Activated T-helper 9 cell treated with anti-CD3 and anti-CD28 coated beads, Interleukin-2, amount 50 U/mL, for 16 hours (primary cell): ENCODE measurements around the gene CTSK.
"Not testable (repeated sequence)": the region's sequence is repeated elsewhere in the genome, so short reads cannot be mapped to it uniquely, and the experiment has no call there.

ENCODE experiments used
- DNase-seq: peaks from one replicate; pipeline ENCODE4 v3.0.0-alpha.2; 2020; ENCODE audit warnings: low read depth

The CTSK gene

DNA sequence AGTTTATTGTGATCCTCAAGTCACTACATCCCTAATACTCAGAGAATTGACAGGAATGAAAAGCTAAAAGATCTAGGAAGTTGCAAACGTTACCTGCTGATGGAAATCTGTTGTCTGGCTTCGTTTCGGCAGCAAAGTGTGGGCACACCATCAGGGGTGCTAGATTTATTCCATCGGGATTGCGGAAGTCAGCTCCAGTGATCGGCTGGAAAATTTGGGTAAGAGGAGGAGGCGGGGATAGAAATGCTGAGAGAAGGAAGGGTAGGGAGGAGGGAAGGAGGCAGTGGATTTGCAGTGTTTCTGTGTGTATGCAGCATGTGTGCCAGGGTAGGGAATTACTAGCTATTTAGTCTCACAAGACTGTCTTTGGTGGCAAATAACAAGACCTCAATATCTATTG is at the start of gene CTSK:
Gene CTSK (minus strand): TSS at position 140 of the 400 bp plus-strand sequence. CDS start 1,455 bp downstream, outside the sequence.
- DNase-seq = no peak

DNA sequence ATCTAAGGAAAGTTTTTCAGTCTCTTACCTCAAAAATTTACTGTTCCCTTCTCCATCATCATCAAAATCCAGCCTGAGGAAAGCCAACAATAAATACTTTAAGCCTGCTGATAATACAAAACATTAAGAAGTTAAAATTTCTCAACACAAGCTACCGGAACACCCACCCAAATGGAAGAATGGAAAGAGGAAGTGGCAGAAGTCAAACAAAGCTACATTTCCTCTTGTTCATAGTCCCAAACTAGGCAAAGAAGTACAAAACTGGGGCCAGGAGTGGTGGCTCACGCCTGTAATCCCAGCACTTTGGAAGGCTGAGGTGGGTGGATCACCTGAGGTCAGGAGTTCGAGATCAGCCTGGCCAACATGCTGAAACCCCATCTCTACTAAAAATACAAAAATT is 44.7 kb upstream of the CTSK start:
- not testable (repeated sequence) for DNase-seq

DNA sequence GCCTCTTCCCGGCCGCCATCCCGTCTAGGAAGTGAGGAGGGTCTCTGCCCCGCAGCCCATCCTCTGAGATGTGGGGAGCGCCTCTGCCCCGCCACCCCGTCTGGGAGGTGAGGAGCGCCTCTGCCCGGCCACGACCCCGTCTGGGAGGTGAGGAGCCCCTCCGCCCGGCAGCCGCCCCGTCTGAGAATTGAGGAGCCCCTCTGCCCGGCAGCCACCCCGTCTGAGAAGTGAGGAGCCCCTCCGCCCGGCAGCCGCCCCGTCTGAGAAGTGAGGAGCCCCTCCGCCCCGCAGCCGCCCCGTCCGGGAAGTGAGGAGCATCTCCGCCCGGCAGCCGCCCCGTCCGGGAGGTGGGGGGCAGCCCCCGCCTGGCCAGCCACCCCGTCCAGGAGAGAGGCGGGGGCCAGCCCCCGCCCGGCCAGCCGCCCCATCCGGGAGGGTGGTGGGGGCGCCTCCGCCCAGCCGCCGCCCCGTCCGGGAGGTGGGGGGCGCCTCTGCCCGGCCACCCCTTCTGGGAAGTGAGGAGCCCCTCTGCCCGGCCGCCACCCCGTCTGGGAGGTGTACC is 42.8 kb upstream of the CTSK start:
- DNase-seq = not testable (repeated sequence)

DNA sequence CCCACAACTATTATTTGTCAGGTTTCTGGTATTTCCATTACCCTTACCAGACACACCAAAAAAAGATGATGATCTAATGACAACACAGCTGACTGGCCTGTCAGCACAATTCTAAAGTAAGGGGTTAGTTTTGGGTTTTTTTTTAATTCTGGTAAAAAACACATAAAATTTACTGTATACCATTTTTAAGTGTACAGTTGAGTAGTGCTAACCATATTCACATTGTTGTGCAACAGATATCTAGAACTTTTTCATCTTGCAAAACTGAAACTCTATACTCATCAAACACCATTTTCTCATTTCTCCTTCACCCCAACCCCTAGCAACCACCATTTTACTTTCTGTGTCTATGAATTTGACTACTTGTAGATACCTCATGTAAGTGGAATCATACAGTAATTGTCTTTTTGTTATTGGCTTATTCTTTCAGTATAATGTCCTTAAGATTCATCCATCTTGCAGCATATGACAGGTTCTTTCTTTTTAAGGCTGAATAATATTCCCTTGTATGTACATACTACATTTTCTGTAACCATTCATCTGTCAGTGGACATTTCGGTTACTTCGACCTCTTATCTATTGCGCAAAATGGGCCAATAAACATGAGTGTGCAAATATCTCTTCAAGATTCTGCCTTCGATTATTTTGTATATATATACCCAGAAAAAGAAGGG is 38.5 kb upstream of the CTSK start:
- no peak for DNase-seq

DNA sequence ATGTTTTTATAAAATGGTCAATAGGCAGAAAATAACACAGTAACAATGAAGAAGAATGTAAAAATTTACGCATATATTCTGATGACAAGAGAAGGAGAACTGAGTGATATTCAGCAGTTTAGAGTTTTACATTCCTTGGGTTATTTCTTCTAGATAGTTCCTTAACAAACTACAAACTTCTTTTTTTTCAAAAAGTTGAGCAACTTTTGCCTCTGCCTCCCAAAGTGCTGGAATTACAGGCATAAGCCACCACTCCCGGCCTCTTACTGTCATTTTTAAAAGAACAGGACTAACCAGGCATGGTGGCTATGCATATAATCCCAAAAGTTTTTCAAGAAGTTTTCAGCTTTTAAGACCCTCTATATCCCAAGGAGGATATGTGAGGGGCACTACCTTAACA is 35.4 kb upstream of the CTSK start:
- DNase-seq = no peak

DNA sequence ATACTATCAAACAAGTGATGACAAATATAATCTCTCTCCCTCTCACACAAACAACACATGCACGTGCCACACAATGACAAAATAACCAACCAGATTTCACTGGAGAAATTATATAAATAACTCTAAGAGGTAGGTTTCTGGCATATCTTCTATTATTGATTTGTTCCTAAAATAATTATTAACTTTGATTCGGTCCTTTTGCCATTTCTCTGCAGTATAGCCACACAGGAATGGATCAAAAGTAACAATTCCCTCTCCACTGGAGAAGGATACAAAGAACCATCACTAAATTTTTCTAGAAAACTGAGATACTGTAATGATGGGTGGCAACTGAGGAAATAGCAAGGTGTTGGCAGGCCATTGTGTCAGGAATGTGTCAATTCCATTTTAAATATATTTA is 34.9 kb upstream of the CTSK start:
- DNase-seq = no peak

DNA sequence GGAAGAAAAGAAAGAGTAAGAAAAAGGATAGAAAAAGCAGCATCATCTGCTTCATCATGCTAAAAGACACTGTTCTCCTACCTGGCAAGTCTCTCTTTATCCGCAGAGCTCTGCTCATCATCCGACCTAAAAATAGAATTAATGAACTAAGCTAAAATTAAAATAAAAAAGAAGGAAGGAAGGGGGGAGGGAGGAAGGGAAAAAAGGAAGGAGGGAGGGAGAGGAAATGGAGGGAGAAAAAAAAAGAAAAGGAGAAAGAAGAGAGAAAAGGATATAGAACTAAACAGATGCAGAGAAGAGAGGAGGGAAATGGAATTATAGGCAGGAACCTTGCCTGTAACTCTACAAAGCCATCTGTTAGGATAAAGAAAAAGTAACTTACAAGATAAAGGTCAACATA is 34.3 kb upstream of the CTSK start:
- DNase-seq = no peak

DNA sequence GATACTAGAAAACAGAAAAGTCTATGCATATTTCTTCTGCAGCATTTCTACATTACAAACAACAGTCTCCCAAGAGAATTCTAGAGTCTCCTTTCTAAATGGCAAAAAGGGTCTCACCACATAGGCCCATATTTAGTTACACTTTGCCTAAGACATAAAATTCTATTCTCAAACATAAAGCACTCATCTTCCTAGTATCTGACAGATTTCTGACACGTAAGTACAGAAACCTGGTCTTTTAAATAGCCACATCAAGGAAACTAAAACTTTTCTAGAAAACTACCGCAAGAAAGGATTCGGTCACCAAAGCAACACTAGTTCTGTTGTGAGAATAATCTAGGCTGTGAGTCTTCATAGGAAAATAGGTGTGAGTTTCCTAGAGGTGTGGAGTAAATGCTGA is 33.6 kb upstream of the CTSK start:
- no peak for DNase-seq

DNA sequence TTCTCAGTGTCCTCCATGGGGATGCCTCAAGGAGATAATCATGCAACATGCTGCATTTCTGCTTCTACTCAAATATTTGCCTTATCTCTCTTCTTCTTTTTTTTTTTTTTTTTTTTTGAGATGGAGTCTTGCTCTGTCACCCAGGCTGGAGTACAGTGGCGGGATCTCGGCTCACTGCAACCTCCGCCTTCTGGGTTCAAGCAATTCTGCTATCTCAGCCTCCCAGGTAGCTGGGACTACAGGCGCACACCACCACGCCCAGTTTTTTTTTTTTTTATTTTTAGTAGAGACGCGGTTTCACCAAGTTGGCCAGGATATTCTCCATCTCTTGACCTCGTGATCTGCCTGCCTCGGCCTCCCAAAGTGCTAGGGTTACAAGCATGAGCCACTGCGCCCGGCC is 32.8 kb upstream of the CTSK start:
- DNase-seq = not testable (repeated sequence)

DNA sequence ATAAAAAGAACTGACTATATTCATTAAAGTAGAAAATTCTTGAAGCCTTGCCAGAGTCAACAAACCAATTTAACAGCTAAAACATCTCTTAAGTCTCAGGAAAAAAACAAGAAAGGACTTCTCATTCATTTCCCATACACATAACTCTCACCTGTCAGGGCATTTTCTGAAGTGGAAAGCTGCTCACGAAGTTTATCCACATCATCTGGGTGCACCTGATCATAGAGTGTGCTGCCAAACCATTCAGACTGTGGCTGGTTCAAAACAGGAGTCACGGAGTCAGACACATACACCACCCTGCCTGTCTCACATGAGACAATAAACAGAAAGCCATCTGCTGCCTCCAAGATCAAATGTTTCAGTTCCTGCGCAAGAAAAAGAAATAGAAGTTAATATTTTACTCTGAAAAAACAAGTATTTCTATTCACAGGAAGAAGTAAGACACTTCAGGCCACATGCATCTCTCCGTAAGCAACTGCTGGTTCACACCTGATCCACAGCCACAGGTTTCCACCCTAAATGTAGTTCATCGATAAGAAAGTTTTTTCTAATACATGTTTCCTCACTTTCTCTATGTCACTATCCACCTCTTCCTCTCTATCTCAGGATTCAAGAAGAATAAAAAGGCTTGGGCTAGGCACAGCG is 28.2 kb upstream of the CTSK start:
- DNase-seq = no peak

DNA sequence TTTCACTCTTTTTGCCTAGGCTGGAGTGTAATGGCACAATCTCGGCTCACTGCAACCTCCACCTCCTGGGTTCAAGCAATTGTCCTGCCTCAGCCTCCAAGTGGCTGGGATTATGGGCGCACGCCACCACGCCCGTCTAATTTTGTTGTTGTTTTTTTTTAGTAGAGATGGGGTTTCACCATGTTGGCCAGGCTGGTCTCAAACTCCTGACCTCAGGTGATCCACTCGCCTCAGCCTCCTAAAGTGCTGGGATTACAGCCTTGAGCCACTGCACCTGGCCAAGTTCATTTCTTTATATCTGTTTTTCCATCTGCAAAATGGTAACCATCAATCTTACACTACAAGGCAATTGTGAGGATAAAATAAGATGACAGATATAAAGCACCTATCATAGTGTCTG is 25.9 kb upstream of the CTSK start:
- DNase-seq = not testable (repeated sequence)

DNA sequence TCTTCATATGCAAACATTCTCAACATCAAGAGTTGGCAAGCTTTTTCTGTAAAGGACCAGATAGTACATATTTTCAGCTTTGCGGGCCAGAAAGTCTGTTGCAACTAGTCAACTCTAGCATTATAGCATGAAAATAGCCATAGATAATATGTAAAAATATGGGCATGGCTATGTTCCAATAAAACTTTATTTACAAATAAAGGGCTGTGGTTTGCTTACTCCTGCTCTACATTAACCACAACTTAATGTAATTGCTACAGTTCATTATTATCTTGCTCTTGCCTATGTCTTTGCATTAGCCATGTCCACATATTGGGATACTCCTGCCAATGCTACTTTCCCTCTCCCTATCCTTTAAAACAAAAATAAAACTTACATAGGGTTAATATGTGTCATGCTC is 24.5 kb upstream of the CTSK start:
- DNase-seq = no peak

DNA sequence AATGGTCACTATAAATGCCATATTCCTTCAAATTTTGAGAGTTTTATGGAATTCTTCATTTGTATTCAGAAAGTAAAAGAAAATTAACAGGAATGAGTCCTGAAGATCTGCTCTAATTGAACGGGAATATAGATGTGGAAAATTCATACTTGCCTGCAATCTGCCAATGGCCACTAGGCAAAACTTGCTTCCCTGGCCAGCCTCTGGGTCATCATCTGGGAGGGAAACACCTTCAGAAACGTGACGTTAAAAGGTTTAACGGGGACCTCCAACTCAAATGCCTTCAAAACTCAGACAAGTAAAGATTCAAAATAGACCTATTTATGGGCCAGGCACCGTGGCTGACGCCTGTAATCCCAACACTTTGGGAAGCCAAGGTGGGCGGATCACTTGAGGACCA is 21.7 kb upstream of the CTSK start:
- no peak for DNase-seq

DNA sequence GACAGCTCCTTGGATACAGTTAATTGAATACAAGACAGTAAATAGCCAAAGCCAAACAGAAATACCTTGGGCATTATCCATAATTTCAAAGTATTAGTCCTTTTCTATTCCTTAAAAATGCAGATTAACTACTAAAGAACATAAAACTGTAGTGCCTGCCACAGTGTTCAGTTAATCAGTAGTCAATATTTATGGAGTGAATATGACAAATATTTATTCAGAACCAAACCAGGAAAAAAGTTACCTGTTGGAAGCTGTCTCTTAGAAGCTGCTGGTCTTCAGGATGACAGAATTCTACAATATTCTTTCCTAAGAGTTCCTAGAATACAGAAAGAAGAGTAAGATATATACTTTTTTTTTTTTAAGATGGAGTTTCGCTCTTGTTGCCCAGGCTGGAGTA is 18.2 kb upstream of the CTSK start:
- no peak for DNase-seq

DNA sequence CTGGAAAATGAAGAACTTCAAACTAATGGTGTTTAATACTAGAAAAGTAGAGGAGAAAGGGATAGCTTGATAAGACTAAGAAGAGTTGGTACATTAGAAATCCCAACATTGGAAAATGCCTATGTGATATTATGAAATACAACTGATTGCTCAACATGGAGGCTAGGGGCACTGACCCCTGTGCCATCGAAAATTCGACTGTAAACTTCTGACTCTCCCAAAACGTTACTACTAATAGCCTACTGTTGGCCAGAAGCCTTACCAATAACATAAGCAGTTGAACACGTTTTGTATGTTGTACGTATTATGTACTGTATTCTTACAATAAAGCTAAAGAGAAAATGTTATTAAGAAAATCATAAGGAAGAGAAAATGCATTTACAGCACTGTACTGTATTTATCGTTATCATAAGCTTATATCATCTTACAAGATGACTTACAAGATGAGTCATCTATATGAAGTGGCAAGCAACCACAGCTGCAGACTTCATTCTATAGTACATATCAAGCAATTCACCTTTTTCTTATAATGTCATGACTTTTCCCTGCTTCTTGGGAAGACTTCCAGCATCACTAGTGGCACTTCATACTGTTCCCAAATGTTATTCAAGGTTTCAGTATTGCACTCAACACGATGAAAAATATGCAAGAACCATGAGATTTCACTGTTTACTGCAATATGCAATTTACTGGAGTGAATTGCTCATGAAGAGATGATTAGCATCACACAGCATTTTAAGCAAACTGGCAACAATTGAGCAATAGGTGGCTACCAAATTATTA is 12.9 kb upstream of the CTSK start:
- DNase-seq = no peak

DNA sequence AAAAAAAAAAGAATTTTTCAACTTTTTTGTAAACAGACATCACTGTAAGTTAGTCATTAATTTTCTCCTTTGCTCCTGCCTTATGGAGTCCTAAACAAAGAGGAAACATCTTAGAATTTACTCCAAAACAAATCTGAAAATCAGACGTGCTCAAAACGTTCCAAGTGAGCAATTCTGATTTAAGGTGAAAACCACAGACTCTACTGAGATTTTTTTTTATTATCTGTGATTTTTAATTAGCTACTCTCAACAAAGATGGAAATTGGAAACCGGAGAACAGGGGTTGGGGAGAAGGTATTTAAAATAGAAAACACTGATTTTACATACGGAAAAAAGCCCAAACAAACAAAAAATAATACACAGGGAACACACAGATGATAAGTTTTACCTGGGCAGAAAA is 7.8 kb upstream of the CTSK start:
- DNase-seq = no peak

DNA sequence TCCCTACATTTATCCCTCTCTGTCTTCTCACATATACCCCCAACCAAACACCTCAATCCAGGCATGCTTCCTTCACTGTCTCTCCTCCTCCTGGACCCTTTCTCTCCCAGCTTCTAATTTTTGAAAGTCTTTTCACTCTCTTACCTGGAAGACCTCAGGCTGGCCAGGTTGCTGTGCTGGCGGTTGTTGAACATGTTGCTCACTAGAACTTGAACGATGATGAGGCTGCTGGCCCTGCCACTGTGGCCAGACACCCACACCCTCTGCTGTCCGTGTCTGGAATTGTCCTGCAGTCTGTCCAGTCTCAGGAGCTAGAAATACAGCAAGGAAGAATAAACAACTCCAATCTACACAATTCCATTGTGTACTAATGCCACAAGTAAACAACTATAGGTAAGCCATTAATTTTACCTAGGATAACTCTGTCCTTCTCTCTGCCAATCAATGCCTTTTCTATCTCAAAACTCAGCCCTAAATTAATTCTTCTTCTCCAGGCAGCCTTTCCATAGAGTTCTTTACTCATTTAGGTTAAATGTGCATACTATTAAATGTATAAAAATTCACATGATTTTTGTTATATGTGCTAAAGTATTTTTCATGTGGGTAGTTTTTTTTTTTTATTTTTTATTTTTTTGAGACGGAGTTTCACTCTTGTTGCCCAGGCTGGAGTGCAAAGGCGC is 5.1 kb upstream of the CTSK start:
- DNase-seq = no peak

DNA sequence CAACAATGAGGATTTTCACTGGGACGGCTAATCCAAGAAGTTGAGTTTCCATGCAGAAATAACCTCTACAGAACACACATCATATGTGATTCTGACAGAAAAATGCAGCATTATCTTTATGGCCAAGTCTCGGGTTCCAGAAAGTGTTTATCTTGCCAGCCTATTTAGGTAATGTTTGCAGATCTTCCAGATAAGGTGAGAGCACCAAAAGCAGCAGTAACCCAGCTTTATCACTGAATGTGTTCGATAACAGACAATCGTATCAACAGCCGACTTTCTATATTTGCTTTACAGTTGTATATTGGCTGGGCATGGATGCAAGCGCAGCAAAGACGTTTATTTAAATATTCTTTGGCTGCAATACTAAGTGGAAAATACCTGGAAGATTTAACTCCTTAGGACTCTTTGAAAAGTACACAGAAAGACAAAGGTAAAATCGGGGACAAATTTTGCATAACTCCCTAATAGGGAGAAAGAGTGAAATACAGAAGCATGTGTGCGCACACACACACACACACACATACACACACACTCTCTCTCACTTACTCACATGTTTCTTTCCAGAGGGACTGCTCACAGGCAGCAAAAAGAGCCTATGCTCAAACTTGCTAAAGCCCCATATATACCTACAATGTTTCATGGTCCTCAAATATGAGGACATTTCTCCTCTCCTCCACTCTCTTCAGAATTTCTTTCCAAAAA is 3.0 kb upstream of the CTSK start:
- no peak for DNase-seq

DNA sequence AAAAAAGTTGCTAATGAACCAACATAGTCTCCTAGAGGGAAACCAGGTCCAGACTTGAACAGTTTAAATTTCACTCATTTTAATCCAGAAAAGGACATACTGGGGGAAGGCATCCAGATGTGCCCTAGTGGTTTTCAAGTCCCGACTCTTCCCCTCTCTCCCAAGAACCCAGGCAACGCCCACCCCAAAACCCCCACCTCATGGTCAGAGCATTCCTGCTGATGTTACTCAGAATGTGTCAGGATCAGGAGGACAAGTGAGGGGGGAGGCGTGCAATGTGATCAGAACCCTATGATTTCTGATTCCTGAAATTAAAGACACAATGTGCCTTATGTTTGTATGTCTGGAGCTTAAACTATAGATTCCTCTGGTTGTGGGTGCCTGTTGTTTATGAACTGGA is 1.6 kb upstream of the CTSK start:
- no peak for DNase-seq

DNA sequence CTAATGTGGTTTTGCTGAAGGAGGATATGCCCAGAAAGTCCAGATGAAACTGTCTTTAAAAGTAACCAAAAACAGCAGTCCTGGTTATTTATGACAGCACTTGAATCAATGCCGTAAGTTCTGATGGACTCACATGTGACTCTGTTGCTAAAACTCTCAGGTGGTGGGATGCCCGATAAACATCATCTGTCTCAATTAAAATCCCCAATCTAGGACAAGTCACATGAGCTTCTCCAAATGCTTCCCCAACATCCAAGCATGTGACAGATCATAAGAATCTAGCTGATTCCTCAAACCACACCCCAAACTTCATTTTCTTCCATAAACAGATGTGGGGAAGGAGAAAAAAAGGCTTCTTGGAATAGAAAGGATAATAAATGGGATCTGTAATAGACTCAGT is 786 bp upstream of the CTSK start:
- no peak for DNase-seq

DNA sequence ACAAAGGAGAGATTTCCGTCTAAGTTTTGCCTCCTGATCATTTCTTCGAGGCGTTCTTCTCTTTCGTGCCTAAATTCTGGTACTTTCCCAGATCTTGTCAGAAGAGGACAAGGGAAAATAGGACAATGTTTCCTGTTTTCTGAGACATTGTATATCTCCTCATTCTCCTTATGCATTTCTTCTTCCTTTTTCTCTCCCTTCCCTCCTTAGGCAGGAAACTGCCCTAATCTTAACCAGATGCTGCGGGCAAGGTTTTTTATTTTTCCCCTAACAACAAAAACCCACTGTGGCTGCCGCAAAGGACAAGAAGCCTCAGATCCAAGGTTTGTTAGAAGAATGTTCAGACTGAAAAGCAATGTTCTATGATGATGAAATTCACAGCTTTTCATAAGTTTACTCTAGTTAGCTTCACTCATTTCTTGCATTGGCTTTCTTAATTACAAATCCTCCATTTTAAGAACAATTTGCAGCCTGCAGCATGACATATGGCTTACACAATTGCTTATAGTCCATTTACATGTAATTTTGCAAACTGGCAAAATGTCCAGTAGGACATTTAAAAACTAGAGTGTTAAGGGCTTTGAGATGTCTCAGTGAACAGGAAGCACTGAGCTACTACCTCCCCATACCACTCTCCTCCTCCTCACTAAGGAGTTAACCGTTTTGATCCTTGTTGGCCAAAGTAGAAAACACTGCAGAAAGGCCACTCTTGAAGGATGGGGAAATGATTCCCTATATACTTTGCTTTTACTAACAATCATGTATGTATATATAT is 624 bp downstream of the CTSK start:
- DNase-seq = no peak
